Measurements from ENCODE around the gene BEND5. TPM values are rescaled to one million over a fixed set of nuclear protein-coding genes. Genes with fewer than 3 reads are reported as not detected.
A peak's percentile ranks its signal among the peaks of the same experiment; 100 is the strongest.

BEND5 gene
- total and polyA plus RNA-seq, 2 of the 13 experiments (the other 11 are each of a cell fraction or from before 2014, with no cell fraction given) = 0.11 TPM; not detected in 1

GRCh38 chr1:48750109-48750508, 26.6 kb downstream of the BEND5 start (continued):
- TF ChIP-seq, protein P1, sequence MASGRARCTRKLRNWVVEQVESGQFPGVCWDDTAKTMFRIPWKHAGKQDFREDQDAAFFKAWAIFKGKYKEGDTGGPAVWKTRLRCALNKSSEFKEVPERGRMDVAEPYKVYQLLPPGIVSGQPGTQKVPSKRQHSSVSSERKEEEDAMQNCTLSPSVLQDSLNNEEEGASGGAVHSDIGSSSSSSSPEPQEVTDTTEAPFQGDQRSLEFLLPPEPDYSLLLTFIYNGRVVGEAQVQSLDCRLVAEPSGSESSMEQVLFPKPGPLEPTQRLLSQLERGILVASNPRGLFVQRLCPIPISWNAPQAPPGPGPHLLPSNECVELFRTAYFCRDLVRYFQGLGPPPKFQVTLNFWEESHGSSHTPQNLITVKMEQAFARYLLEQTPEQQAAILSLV (CRISPR knock-in tag; IDR thresholded peaks at IDR 0.05; ENCODE audit: borderline replicate concordance) = no peak
- no peak for TF ChIP-seq ZNF562 (CRISPR knock-in tag; IDR thresholded peaks at IDR 0.05; ENCODE audit: borderline replicate concordance)
- TF ChIP-seq ATF7-NPFF (CRISPR knock-in tag; IDR thresholded peaks at IDR 0.05; ENCODE audit: low read depth) = no peak

DNA sequence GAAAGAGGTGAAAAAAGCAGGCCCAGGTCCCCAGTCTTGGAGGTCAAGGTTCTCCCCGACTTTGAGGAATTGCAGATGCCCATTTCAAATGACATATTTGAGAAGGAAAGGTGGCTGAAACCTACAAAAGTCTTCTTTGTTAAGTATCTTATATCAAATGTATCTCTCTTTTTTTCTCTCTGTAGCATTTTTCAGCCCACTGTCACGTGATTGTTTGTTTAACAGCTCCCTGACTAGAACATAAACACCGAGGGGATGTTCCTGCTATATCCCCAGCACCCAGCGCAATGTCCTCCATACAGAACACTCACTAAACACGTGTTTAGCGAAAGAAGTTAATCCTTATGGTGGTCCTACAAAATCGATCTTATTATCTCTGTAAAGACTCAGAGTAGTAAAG, 27.6 kb downstream of the BEND5 start:
- no peak overlapping the region for H3K4me3 ChIP-seq (replicated peaks in 1 of 3; ENCODE audit: insufficient read depth in 1 of 3, low read depth in 2 of 3, low read length in 3 of 3)
- H3K9me3 ChIP-seq (ENCODE audit: low read length) = no peaks in the 10 kb centered on the region
- TF ChIP-seq PCBP2 (optimal IDR thresholded peaks at IDR 0.05; ENCODE audit: low read depth, low read length, poor library complexity, severe bottlenecking) (no peak), ZNF101 (CRISPR knock-in tag; IDR thresholded peaks at IDR 0.05; ENCODE audit: borderline replicate concordance, low read depth) (no peak), RAD51 (IDR thresholded peaks at IDR 0.05; ENCODE audit: borderline replicate concordance) (peak; percentile 60), EED (CRISPR knock-in tag; IDR thresholded peaks at IDR 0.05) (no peak), NR2C2 (CRISPR knock-in tag; IDR thresholded peaks at IDR 0.05; ENCODE audit: borderline replicate concordance) (no peak), ZNF343 (CRISPR knock-in tag; IDR thresholded peaks at IDR 0.05) (no peak), NR2F1 (CRISPR knock-in tag; IDR thresholded peaks at IDR 0.05) (no peak)
- TF ChIP-seq, protein P2, sequence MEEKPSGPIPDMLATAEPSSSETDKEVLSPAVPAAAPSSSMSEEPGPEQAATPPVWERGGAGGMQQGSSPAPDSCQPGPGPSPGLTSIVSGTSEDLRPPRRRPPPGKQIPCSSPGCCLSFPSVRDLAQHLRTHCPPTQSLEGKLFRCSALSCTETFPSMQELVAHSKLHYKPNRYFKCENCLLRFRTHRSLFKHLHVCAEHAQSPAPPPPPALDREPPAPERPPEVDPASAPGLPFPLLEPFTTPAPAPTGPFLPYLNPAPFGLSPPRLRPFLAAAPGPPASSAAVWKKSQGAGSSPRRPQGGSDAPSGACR (CRISPR knock-in tag; IDR thresholded peaks at IDR 0.05) = no peak
- H3K79me2 ChIP-seq (ENCODE audit: insufficient read depth, low read length) = no peaks in the 10 kb centered on the region
- peaks cover 26% of the 10 kb centered on the region for H3K4me1 ChIP-seq (ENCODE audit: insufficient read depth, low read length)
- no peak for ATAC-seq
- no peaks in the 10 kb centered on the region for H3K36me3 ChIP-seq (replicated peaks in 1 of 2; ENCODE audit: control insufficient read depth in 1 of 2, insufficient read depth in 2 of 2, low read length in 2 of 2)
- CTCF ChIA-PET (ENCODE audit: low intra/inter-chr PET ratio, low total read pairs) = no interaction called here
- no peak for FAIRE-seq
- in situ Hi-C loops (cut with HindIII; ENCODE audit: extremely low pct_ligation_motif_present, low pct_unique_long_range_greater_than_20kb) (no loop called here), intact Hi-C loops (cut with micrococcal nuclease; ENCODE audit: unreplicated experiment) (no loop called here)
- BruUV-seq (replicated peaks) = no TSS peak
- POLR2A ChIA-PET = no interaction called here
- WGBS (ENCODE audit: low lambda C conversion rate) = 46% methylated on average over 7 of the region's 7 CpGs
- no peak overlapping the region for H3K9ac ChIP-seq (ENCODE audit: insufficient read depth, low read depth, low read length)
- no peaks in the 10 kb centered on the region for H4K20me1 ChIP-seq (ENCODE audit: insufficient read depth, low read length)
- H3K27ac ChIP-seq (ENCODE audit: extremely low read length, insufficient read depth, low read length) = no peak overlapping the region
- DNase-seq (ENCODE audit: low spot score) = no peak
- no peaks in the 10 kb centered on the region for H3K27me3 ChIP-seq (ENCODE audit: control insufficient read depth in 1 of 2, insufficient read depth in 2 of 2, low read length in 2 of 2)
- no peak overlapping the region for H3K4me2 ChIP-seq (ENCODE audit: low read depth, low read length)
- no peak overlapping the region for H2AFZ ChIP-seq (ENCODE audit: low read length)

All from HepG2 (cell line).